Stimulated activated CD8-positive, alpha-beta memory T cell treated with anti-CD3 and anti-CD28 coated beads, Interleukin-7, amount 100 ng/mL, for 48 hours (primary cell): Measurements from ENCODE around the gene STH.
"Not testable (repeated sequence)": the region's sequence is repeated elsewhere in the genome, so short reads cannot be mapped to it uniquely, and the experiment has no call there.

Source experiments
- DNase-seq, 2 donors: peaks; one replicate each; pipeline ENCODE4 v3.0.0-alpha.2; 2020; ENCODE audit warnings: low read depth in 1 of 2; ENCODE audit errors: extremely low read depth in 1 of 2

The STH gene

GRCh38 chr17:46002311-46002972, 3.4 kb downstream of the STH start:
- peak; percentile 19 to 23 for DNase-seq

GRCh38 chr17:46002973-46003316, 3.9 kb downstream of the STH start:
- DNase-seq = no peak

GRCh38 chr17:46003907-46004748, 5.1 kb downstream of the STH start:
- DNase-seq = no peak

GRCh38 chr17:46006082-46006481, 7.0 kb downstream of the STH start:
- not testable (repeated sequence) for DNase-seq

GRCh38 chr17:46007461-46007965, 8.5 kb downstream of the STH start:
- no peak for DNase-seq

GRCh38 chr17:46008591-46008990, 9.5 kb downstream of the STH start:
- no peak for DNase-seq

GRCh38 chr17:46009681-46010596, 10.9 kb downstream of the STH start:
- no peak for DNase-seq

GRCh38 chr17:46010597-46011186, 11.6 kb downstream of the STH start:
- DNase-seq = no peak

GRCh38 chr17:46011711-46012505, 12.9 kb downstream of the STH start:
- DNase-seq = no peak

GRCh38 chr17:46012506-46013079, 13.5 kb downstream of the STH start:
- DNase-seq = no peak

GRCh38 chr17:46013127-46013501, 14.1 kb downstream of the STH start:
- DNase-seq = no peak

GRCh38 chr17:46013502-46014165, 14.6 kb downstream of the STH start:
- DNase-seq = no peak

- not testable (repeated sequence) for DNase-seq
Measured at GRCh38 chr17:46019408-46019925, 20.4 kb downstream of the STH start.

- peak in 1 of 2 donors; percentile 29 for DNase-seq
Measured at GRCh38 chr17:46020023-46020761, 21.1 kb downstream of the STH start.

- DNase-seq = no peak
Measured at GRCh38 chr17:46020998-46021397, 21.9 kb downstream of the STH start.

- DNase-seq = not testable (repeated sequence)
Measured at GRCh38 chr17:46023366-46023765, 24.3 kb downstream of the STH start.

- DNase-seq = no peak
Measured at GRCh38 chr17:46023783-46024388, 24.8 kb downstream of the STH start.

- DNase-seq = no peak
Measured at GRCh38 chr17:46024590-46024989, 25.5 kb downstream of the STH start.
